Ascending aorta (tissue), 2 donors: ENCODE results near the gene NUDT21. TPM values are rescaled to one million over a fixed set of nuclear protein-coding genes. Genes with fewer than 3 reads are reported as not detected.

Experiments
- DNase-seq, 2 donors: peaks; one replicate each; pipeline ENCODE4 v3.0.0-alpha.2; 2019; ENCODE audit warnings: low spot score in 2 of 2
- H3K27ac ChIP-seq, 2 donors: fragments of 200-600 bp; sonication (generic); one replicate each; pipeline ENCODE4 v1.5.1; 2016 to 2017; ENCODE audit warnings: mild to moderate bottlenecking in 1 of 2
- H3K27me3 ChIP-seq: fragments of 200-600 bp; sonication (generic); one replicate; pipeline ENCODE4 v1.5.1; 2017
- H3K36me3 ChIP-seq, 2 donors: fragments of 200-600 bp; sonication (generic); one replicate each; pipeline ENCODE4 v1.5.1; 2016
- H3K4me1 ChIP-seq, 2 donors: fragments of 200-600 bp; sonication (generic); one replicate each; pipeline ENCODE4 v1.5.1; 2016 to 2017; ENCODE audit warnings: mild to moderate bottlenecking in 1 of 2
- H3K4me3 ChIP-seq, 2 donors: fragments of 200-600 bp; sonication (generic); one replicate each; pipeline ENCODE4 v1.5.1; 2016 to 2017; ENCODE audit warnings: mild to moderate bottlenecking in 1 of 2
- H3K9me3 ChIP-seq, 2 donors: fragments of 200-600 bp; sonication (generic); one replicate each; pipeline ENCODE4 v1.5.1; 2016
- intact Hi-C: fragments of 100-400 bp; cut with DNase I; formaldehyde crosslinking; loops from one replicate; pipeline ENCODE4 v1.15.1; 2023
- total RNA-seq: library from RNA; depleted of rRNA; stranded (reverse); fragments of >200 nt; gene quantifications from one replicate; pipeline ENCODE4 v1.1.0, GENCODE V29; 2016
- TF ChIP-seq, protein P1 (sequence below), 3 experiments: fragments of 200-600 bp in 2 of 3; fragments of 450-650 bp in 1 of 3; sonication (generic) in 2 of 3; IDR thresholded peaks; one replicate each; pipeline ENCODE4 v1.5.1; 2016 to 2019; ENCODE audit warnings: antibody characterized with exemption in 3 of 3, mild to moderate bottlenecking in 1 of 3, moderate library complexity in 1 of 3

NUDT21 gene
- total RNA-seq, 1 donor from 2014 or later = 5.3 TPM

DNA sequence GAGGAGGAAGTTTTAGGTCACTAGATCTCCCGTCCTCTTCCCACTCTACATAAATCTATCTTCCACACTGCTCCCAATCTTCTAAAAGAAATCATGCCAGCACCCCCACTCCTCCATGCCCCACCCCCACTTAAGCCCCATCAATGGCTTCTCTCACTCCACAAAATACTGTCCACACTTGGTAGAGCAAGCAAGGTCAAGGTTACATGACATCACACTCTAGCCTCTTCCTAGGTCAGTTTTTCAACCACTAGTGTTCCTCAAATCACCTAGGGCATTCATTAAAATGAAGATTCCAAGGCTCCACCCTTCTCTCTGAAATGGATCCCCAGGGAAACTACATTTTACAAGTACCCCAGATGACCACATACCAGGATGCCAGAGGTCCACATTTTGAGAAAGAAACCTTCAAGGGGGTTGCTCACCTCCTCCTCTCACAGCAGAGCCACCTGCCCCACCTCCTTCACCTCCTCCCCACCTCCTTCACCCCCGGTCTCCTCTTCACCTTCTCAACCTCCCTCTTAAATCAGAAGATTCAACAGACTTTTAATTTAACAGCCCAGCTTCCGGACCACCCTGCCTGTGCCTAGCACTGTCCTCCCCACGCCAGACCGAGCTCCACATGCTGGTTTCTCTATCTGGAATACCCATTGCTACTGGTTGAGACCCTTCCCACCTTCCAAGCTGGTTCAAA is 29.0 kb downstream of the NUDT21 start:
- Histone ChIP-seq H3K36me3 (no peaks in the 10 kb centered on the region), H3K4me1 (peaks cover 0 to 28% of the 10 kb centered on the region in 2 donors), H3K9me3 (no peaks in the 10 kb centered on the region), H3K27ac (no peak overlapping the region), H3K4me3 (no peak overlapping the region), H3K27me3 (no peaks in the 10 kb centered on the region)
- TF ChIP-seq, protein P1, sequence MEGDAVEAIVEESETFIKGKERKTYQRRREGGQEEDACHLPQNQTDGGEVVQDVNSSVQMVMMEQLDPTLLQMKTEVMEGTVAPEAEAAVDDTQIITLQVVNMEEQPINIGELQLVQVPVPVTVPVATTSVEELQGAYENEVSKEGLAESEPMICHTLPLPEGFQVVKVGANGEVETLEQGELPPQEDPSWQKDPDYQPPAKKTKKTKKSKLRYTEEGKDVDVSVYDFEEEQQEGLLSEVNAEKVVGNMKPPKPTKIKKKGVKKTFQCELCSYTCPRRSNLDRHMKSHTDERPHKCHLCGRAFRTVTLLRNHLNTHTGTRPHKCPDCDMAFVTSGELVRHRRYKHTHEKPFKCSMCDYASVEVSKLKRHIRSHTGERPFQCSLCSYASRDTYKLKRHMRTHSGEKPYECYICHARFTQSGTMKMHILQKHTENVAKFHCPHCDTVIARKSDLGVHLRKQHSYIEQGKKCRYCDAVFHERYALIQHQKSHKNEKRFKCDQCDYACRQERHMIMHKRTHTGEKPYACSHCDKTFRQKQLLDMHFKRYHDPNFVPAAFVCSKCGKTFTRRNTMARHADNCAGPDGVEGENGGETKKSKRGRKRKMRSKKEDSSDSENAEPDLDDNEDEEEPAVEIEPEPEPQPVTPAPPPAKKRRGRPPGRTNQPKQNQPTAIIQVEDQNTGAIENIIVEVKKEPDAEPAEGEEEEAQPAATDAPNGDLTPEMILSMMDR (IDR thresholded peaks at IDR 0.05) = no peak
- DNase-seq = no peak
- intact Hi-C loops = loop anchor here (10.0 kb wide), 2 partner anchors 513 to 1313 kb away; partner anchors contain the start of genes HERPUD1 and KATNB1

DNA sequence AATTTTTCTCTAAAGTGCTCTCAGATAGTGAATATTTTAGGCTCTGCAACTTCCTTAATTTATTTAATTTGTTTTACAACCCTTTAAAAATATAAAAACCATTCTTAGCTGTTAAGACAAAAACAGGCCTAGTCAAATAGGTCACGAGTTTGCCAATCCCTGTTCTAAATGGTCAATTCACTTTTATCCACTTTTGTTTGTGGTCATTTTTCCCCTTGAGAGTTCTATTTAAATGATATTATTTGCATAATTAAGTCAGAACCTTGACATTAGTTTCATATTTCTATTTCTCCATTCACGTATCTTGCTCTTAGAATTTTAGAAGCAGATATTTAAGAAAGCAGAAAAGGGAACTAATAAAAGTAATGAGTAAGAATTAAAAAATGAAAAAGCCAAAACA is 29.8 kb downstream of the NUDT21 start:
- intact Hi-C loops = loop anchor here (10.0 kb wide), 2 partner anchors 513 to 1313 kb away; partner anchors contain the start of genes HERPUD1 and KATNB1

DNA sequence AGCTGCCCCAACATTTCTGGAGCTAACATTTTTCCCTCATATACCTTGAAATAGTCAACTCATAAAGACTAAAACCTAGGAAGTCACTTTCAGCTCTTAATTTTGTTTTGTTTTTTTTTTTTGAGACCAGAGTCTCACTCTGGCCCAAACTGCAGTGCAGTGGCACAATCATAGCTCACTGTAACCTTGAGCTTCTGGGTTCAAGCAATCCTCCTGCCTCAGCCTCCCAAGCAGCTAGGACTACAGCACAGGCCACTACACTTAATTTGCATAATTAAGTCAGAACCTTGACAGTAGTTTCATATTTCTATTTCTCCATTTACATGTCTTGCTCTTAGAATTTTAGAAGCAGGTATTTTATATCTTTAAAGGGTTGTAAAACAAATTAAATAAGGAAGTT is 30.5 kb downstream of the NUDT21 start:
- Histone ChIP-seq H3K27ac (no peak overlapping the region), H3K36me3 (no peaks in the 10 kb centered on the region), H3K4me3 (no peak overlapping the region), H3K4me1 (peaks cover 0 to 30% of the 10 kb centered on the region in 2 donors), H3K9me3 (no peaks in the 10 kb centered on the region), H3K27me3 (no peaks in the 10 kb centered on the region)
- TF ChIP-seq, protein P1 (IDR thresholded peaks at IDR 0.05) = no peak
- intact Hi-C loops = loop anchor here (10.0 kb wide), 2 partner anchors 514 to 1314 kb away; partner anchors contain the start of genes HERPUD1 and KATNB1
- DNase-seq = no peak

More for the DNA sequence above, 29.8 kb downstream of the NUDT21 start:
- DNase-seq = no peak
- Histone ChIP-seq H3K27me3 (no peaks in the 10 kb centered on the region), H3K4me3 (no peak overlapping the region), H3K4me1 (peaks cover 0 to 28% of the 10 kb centered on the region in 2 donors), H3K27ac (no peak overlapping the region), H3K9me3 (no peaks in the 10 kb centered on the region), H3K36me3 (no peaks in the 10 kb centered on the region)
- TF ChIP-seq, protein P1 (IDR thresholded peaks at IDR 0.05) = no peak

DNA sequence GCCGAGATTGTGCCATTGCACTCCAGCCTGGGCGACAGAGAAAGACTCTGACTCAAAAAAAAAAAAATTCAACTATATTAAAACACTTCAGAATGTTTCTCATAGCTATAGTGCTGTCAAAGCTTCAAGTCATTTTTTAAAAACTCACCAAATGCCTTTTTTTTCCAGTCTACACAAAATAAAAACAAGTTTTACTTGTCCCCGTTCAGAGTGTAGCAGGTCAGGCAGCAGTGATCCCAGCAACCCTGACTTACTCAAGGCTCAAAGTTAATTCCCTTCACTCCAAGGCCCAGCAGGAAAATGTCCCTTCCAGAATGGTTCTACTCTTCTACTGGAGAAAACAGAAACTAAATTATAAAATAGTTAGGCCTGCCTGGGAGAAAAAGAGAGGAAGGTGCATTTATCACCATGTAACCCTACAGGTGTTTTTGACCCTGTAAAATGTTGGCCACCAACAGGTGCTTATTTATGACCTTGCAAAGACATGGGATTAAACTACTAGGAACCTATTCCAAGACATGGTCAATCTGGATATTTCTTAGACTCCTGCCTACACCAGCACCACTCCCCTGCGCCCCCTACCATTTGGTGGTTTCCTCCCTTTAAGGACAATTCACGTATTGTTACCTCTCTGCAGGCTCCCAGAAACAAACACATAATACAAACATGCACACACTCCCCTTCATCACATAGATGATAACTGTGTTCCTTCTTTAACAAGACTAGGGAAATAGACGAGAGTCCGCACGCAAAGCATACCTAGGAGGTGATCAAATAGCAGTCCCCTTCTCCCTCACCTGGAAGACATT is 31.2 kb downstream of the NUDT21 start:
- no peak overlapping the region for H3K4me3 ChIP-seq
- no peak overlapping the region for H3K27ac ChIP-seq
- TF ChIP-seq, protein P1 (IDR thresholded peaks at IDR 0.05) = no peak
- no peak for DNase-seq
- no peaks in the 10 kb centered on the region for H3K36me3 ChIP-seq
- no peaks in the 10 kb centered on the region for H3K27me3 ChIP-seq
- intact Hi-C loops = loop anchor here (10.0 kb wide), 2 partner anchors 515 to 1315 kb away; partner anchors contain the start of genes HERPUD1 and KATNB1
- no peaks in the 10 kb centered on the region for H3K9me3 ChIP-seq
- peaks cover 0 to 35% of the 10 kb centered on the region in 2 donors for H3K4me1 ChIP-seq

DNA sequence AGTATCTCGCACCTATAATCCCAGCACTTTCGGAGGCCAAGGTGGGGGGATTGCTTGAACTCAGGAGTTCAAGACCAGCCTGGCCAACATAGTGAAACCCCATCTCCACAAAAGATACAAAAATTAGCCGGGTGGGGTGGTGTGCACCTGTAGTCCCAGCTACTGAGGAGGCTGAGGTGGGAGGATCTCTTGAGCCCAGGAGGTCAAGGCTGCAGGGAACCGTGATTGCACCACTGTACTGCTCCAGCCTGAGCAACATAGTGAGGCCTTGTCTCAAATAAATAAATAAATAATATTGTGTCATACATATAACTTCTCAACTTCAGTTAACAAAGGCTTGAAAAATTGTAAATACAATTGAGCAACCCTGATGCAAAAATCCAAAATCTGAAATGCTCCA is 34.0 kb downstream of the NUDT21 start:
- TF ChIP-seq, protein P1 (IDR thresholded peaks at IDR 0.05) = no peak
- intact Hi-C loops = no loop called here
- H3K36me3 ChIP-seq = peaks cover 4 to 5% of the 10 kb centered on the region in 2 donors
- H3K4me1 ChIP-seq = peaks cover 0 to 17% of the 10 kb centered on the region in 2 donors
- no peaks in the 10 kb centered on the region for H3K9me3 ChIP-seq
- no peak overlapping the region for H3K27ac ChIP-seq
- H3K27me3 ChIP-seq = no peaks in the 10 kb centered on the region
- H3K4me3 ChIP-seq = no peak overlapping the region
- no peak for DNase-seq
